GF-D8 (cell line): Measurements from ENCODE around the gene HMCN2.

Experiments used
- DNase-seq: peaks from one replicate; lab custom pipeline; 2025; lab: John Stamatoyannopoulos, UW

HMCN2 gene

DNA sequence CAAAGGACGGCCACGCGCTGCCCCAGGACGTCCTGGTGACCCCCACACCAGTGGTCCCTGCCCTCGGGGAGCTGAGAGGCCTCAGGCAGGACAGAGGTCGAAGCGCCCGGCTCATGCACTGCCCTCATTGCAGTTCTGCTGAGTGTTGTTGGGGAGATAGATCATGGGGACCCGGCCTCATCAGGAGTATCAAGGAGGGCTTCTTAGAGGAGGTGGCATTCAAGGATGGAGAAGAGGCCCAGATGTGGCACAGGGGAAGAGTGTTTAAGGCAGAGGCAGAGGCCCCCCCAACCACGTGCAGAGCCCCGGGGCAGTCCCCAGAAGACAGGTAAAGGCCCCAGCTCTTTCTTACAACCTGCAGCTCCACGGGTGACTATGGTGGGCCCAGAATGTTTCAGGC is 205.4 kb downstream of the HMCN2 start:
- no peak for DNase-seq

DNA sequence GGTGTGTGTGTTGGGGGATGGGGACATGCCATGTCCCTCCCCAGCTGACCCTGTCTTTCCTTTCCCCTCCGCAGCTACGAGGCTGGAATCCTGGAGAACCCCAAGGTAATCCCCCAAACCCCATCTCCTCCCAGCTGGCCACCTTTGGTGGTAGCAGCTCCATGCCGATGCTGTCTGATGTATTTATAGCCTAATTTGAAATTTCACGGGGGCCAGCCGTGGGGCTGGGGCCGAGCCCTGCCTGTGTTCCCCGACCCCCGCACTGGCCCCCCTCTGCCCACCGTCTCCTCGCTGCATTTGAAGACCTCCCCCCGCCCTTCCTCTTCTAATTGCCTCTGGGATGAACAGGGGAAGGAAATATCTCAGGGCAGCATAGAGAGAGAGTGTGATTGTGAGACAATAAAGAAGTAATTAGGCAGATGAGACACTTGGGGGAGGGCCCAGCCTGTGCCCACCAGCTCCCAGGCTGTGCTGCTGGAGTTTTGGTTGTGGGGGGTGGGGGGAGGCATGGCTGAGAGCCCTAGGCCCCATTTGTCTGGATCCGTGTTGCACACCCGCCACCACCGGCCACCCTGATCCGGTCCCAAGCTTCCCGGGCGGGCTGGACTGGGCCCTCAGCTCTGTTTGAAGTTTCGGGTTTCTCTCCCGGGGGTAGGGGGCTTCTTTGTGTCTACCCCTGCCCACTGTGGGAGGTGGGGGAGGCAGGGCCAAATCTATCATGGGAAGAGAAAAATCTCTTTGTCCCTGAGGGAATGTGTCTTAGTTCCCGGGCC is 206.0 kb downstream of the HMCN2 start:
- no peak for DNase-seq

DNA sequence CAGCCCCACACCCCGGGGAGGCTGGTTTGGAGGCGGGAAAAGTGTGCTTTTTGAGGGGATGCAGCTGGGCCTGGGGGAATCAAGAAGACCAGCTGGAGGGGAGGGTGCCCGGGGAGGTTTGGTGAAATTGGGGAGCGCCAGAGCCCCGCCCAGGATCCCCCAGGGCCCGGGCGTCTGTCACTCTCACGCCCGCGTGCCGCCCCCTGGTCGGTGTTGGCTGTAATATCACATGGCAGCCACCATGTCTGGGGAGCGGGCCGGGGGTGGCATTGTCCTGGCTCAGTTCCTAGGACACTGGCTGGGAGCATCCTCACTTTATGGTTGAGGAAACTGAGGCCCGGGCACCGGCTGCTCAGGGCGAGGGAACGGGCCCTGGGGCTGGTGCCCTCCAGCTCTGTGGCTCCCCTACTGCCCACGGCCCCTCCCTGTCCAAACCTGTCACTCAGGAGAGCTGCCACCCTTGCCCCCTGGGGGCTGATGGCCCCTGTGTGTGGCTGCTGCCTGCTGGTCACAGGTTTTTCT is 206.7 kb downstream of the HMCN2 start:
- DNase-seq: no peak

DNA sequence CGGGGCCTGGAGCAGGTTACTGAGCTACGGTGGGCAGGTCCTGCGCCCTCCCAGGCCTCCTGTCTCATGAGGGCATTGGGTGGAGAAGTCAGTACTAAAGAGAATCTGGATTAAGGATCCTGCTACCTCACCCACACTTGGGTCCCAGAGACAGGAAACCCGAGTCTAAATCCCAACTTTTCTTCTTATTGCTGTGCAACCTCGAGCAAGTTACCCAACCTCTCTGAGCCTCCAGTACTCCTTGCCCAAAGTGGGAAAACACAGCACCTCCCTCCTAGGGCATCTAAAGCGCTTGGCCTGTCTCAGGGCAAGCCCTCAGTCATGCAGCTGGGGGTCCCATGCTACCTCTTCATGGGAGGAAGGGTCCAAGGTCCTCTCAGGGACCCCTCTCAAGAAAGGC is 207.4 kb downstream of the HMCN2 start:
- DNase-seq: no peak

DNA sequence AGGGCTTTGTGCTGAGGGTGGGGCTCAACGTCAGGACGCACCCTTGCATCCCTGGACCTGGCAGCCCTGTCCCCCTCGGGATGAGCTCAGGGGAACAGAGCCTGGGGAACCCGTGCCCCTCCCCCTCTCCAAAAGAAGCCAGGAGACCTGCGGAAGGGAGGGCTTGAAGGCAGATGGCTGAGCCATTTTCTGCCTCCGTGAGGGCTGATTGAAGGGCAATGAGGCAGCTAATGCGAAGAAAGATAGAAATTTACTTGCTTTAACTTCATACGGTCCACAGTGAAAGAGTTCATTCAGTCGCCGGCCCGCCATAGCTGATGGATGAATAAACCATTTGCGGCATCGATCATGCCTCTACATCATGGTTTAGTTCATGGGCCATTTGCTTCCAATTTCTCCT is 208.0 kb downstream of the HMCN2 start:
- no peak for DNase-seq

DNA sequence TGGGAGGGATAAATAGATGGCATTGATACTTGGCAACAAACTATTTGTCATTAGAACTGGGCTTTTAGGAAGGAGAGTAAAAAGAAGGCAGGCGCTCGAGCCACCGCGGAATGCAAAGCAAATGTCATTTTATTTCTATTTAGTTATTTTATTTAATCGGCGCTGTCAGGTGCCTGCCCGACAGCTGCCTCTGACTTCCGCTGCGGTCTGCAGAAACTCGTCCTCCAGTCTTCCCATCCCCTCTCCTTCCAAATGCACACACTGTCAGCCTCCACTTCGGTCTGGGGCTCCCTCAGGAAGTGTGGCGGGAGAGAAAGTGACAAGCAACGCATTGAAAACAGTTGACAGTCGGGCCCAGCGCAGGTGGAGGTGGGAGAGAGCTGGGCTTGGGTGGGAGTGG is 208.5 kb downstream of the HMCN2 start:
- DNase-seq: no peak

DNA sequence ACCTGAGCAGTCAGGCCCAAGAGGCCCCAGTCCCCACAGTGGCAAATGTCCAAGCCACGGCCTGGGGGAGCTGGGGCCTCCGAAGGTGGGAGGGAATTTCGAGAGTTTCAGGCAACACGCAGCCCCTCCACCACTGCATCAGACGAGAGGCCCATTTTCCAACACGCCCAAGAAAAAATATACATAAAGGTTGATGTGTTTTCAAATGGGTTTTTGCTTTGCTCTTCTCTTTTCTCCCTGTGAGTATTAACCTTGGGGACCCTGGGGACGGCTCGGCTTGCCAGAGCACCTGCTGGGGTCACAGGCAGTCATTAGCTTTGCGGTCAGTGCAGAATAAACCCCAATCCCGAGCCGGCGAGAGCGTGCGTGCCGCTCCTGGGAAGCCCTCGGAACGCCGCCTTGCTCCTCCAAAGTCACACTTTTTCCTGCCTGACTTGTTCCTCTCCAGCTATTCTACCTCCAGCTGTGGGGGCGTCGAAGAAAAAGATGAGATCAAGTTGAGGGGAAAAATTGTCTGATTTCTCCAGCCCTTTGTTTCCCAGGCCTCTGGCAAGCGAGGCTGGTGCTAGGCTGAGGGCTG is 210.7 kb downstream of the HMCN2 start:
- no peak for DNase-seq

DNA sequence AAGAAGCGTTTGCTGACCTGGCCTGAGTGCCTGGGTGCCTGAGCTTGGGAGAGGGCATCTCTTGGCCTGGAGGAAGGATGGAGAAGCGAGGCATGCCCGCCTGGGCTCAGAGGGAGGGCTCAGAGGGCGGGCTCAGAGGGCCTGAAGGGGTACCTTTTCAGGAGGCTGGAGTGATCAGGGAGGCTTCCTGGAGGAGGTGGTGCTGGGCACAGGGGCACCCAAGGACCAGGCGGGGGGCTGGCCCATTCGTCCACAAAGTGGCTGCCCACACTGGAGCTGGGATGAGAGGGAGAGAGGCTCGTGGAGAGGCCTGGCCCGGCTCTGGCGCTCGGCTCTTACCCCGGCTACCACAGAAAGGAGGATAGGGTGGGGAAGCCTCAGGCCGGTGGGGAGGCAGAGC is 212.0 kb downstream of the HMCN2 start:
- no peak for DNase-seq

DNA sequence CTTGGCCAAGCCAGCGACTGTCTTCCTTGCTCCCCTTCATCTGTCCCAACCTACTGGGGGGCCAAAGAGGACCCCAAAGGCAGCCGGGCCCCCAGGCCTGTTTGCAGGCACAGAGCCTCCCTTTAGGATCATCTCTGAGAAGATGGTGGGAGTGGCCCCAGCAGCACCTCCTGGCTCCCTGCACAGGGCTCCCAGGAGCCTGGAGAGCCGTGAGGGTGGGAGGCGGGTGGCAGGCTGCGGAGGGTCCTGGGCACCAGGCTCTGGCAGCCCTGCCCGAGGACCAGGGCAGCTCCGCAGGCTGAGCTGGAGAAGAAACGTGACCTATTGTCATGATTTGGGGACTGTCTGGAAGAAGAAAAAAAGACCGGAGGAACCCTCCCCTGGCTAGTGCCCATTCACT is 212.6 kb downstream of the HMCN2 start:
- no peak for DNase-seq

DNA sequence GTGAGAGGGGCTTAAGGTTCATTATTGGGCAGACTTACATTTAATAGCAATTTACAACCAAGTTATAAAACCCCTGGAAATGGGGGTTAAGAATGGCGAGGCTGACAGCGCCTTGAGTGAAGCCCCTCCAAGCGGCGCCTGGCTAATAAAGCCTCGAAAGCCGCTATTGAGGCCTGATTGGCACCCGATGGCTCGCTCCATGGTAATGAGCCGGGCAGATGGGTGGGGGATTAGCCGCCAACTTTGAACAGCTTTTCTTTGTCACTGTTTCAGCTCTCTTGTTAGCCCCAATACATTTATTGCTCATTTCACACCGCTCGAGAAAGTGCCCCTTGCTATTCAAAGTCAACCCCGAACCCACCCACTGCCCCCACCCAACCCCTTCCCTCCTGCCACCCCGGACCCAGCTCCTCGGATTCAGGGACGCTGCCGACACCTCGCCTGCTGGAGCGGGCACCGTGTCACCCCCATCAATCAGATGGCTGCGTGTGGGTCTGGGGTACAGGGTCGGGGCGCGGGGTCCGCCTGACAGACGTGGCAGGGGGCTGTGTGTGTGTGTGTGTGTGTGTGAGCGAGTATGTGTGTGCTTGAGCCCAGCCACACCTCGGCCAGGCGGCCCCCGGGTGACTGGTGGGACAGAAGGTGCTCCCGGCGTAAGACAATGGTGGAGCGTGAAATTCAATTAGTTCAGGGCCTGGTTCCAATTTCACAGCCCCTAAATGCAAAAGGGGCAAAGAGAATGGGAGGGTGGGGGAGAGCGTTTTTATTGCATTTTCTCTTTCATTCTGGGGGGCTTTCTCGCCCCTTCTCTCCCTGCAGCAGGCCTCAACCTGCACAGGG is 213.4 kb downstream of the HMCN2 start:
- DNase-seq: no peak

DNA sequence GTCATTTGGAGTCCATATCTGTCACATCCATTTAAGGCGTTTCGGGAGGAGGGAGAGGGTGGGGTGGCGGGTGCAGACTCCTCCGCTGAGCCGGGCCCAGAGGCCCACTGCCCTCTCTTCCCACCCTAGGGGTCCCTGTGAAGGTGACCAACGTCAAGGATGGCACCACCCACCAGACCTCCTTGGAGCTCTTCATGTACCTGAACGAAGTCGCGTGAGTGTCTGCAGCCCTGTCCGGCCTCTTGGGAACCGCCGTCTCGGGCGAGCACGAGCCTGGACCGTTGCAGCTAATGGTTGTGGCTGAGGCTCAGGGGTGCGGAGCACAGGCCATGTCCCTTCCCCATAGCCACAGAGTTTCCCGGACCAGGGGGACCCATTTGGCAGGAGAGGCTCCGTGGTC is 214.0 kb downstream of the HMCN2 start:
- DNase-seq: no peak

DNA sequence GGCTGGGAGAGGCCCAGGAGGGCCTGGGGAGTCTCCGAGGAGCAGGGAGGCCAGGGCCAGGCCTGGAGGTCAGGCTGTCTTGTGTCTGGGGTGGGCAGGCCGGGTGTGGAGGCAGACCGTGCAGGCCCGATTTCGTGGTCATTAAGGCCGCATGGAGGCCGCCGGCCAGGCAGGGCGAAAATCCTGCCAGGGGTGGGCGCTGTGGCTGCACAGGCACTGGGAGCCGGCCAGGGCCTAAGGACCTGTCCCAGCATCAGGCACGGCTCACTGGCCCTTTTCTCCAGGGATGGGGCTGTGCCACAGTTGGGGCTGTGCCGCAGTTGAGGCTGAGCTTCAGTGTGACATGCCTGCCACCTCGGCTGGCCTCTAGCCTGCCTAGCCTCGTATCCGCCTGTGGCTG is 215.1 kb downstream of the HMCN2 start:
- DNase-seq: no peak

DNA sequence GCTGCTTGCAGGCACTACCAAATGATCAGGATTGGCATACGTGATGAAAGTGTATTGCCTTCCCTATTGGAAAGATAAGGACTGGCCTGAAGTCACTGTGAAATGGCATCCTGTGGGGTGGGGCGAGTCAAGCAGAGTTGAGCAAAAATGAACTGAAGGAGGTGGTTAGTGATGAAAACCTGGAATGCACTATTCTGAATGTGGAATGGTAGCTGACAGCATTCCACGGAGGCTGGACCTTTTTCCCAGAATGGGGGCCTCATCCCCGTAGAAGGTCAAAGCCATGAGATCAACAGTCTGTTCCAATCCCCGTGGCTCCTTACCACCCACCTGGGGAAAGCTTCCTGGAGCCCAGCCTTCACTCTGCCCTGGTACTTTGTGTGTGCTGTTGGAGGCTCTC is 216.9 kb downstream of the HMCN2 start:
- no peak for DNase-seq

DNA sequence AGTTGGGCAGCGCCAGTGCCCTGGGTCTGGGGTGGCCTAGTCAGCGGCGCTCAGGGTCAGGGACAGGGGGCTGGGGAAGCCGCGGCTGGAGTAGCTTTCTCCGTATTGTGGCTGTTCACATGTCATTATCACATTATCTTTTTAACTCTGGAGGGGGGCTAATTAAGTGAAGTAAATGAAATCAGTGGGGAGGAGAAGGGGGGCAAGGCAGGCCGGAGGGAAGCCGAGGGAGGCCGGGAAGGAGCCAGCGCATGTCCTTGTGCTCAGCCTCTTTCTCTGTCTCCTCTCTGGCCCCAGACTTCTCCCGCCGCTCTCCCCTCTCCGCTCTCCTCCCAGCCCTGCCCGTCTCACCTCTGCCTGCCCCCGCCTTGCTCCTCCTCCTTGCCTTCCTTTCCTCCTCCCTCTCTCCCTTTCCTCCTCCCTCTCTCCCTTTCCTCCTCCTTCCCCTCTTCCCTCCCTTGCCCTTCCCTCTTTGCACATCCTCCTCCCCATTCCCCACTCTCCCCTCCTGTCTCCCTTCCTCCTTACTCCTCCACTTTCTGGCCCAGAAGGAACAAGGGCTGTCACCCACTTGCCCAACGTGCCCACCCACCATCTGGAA is 217.9 kb downstream of the HMCN2 start:
- no peak for DNase-seq
